Epithelial cell of prostate (primary cell): Measurements from ENCODE around the gene LRCH1.
A peak's percentile ranks its signal among the peaks of the same experiment; 100 is the strongest.

Experiments
- DNase-seq: peaks from one replicate; pipeline ENCODE4 v3.0.0-alpha.2; 2011; ENCODE audit warnings: low read depth, low spot score
- H3K27ac ChIP-seq: fragments of 450-650 bp; 2 replicates; pipeline ENCODE4 v1.5.1; 2017; ENCODE audit warnings: mild to moderate bottlenecking

LRCH1 gene

GRCh38 chr13:46655377-46656180 is 102.6 kb downstream of the LRCH1 start:
- no peak overlapping the region for H3K27ac ChIP-seq
- DNase-seq, result no peak

GRCh38 chr13:46656786-46657185 is 103.8 kb downstream of the LRCH1 start:
- H3K27ac ChIP-seq, result no peak overlapping the region
- no peak for DNase-seq

- DNase-seq, result no peak
- H3K27ac ChIP-seq, result no peak overlapping the region
Measured at GRCh38 chr13:46659413-46660065, 106.6 kb downstream of the LRCH1 start.

- DNase-seq, result no peak
- H3K27ac ChIP-seq, result no peak overlapping the region
Measured at GRCh38 chr13:46660416-46660815, 107.4 kb downstream of the LRCH1 start.

- no peak for DNase-seq
- H3K27ac ChIP-seq, result no peak overlapping the region
Measured at GRCh38 chr13:46660857-46661256, 107.9 kb downstream of the LRCH1 start.

GRCh38 chr13:46662690-46663089 is 109.7 kb downstream of the LRCH1 start:
- DNase-seq, result no peak
- H3K27ac ChIP-seq, result no peak overlapping the region

GRCh38 chr13:46663206-46664037 is 110.5 kb downstream of the LRCH1 start:
- DNase-seq, result no peak
- peak overlapping the region; percentile 24 for H3K27ac ChIP-seq

GRCh38 chr13:46664195-46664594 is 111.2 kb downstream of the LRCH1 start:
- DNase-seq, result no peak
- H3K27ac ChIP-seq, result no peak overlapping the region

GRCh38 chr13:46665248-46665632 is 112.3 kb downstream of the LRCH1 start:
- peak overlapping the region; percentile 26 for H3K27ac ChIP-seq
- DNase-seq, result no peak

GRCh38 chr13:46665633-46666482 is 112.9 kb downstream of the LRCH1 start:
- DNase-seq, result no peak
- H3K27ac ChIP-seq, result peak overlapping the region; percentile 26

GRCh38 chr13:46666727-46667456 is 113.9 kb downstream of the LRCH1 start:
- no peak for DNase-seq
- no peak overlapping the region for H3K27ac ChIP-seq

- H3K27ac ChIP-seq, result no peak overlapping the region
- no peak for DNase-seq
Measured at GRCh38 chr13:46667687-46668281, 114.8 kb downstream of the LRCH1 start.

- no peak for DNase-seq
- no peak overlapping the region for H3K27ac ChIP-seq
Measured at GRCh38 chr13:46668302-46668720, 115.3 kb downstream of the LRCH1 start.

- H3K27ac ChIP-seq, result no peak overlapping the region
- DNase-seq, result no peak
Measured at GRCh38 chr13:46668931-46669525, 116.1 kb downstream of the LRCH1 start.

- no peak overlapping the region for H3K27ac ChIP-seq
- DNase-seq, result no peak
Measured at GRCh38 chr13:46672338-46673090, 119.5 kb downstream of the LRCH1 start.

- no peak for DNase-seq
- H3K27ac ChIP-seq, result no peak overlapping the region
Measured at GRCh38 chr13:46675016-46675415, 122.0 kb downstream of the LRCH1 start.

GRCh38 chr13:46676378-46676725 is 123.4 kb downstream of the LRCH1 start:
- no peak overlapping the region for H3K27ac ChIP-seq
- DNase-seq, result no peak
